Upper lobe of left lung (tissue), 6 donors: ENCODE data around the gene CCDC177. TPM values are rescaled to one million over a fixed set of nuclear protein-coding genes. Genes with fewer than 3 reads are reported as not detected.
A peak's percentile ranks its signal among the peaks of the same experiment; 100 is the strongest.
"Not testable (repeated sequence)": the region's sequence is repeated elsewhere in the genome, so short reads cannot be mapped to it uniquely, and the experiment has no call there.

ENCODE experiments used
- ATAC-seq, 2 donors: fragments of 200-7000 bp; cut with Tn5 transposase; one replicate each; pipeline ENCODE4 v1.9.1; 2022; ENCODE audit warnings: mild to moderate bottlenecking in 2 of 2, moderate library complexity in 2 of 2; ENCODE audit not compliant: low FRiP score in 2 of 2
- DNase-seq, 2 donors: peaks; one replicate each; pipeline ENCODE4 v3.0.0-alpha.2; 2019 to 2020
- H3K27ac ChIP-seq, 4 donors: fragments of 200-600 bp; sonication (generic); one replicate each; pipeline ENCODE4 v1.5.1; 2016 to 2019
- H3K27me3 ChIP-seq, 4 donors: fragments of 200-600 bp; sonication (generic); one replicate each; pipeline ENCODE4 v1.5.1; 2017 to 2019
- H3K36me3 ChIP-seq, 4 donors: fragments of 200-600 bp; sonication (generic); one replicate each; pipeline ENCODE4 v1.5.1; 2016 to 2019
- H3K4me1 ChIP-seq, 4 donors: fragments of 200-600 bp; sonication (generic); one replicate each; pipeline ENCODE4 v1.5.1; 2018 to 2019
- H3K4me3 ChIP-seq, 4 donors: fragments of 200-600 bp; sonication (generic); one replicate each; pipeline ENCODE4 v1.5.1; 2017 to 2019; ENCODE audit warnings: mild to moderate bottlenecking in 2 of 4, moderate library complexity in 1 of 4
- H3K9me3 ChIP-seq, 4 donors: fragments of 200-600 bp; sonication (generic); one replicate each; pipeline ENCODE4 v1.5.1; 2018 to 2019
- CTCF ChIP-seq, 6 experiments: fragments of 450-650 bp in 4 of 6; fragments of 200-600 bp in 2 of 6; sonication (generic) in 2 of 6; IDR thresholded peaks; one replicate each; pipeline ENCODE4 v1.5.1; 2016 to 2019; ENCODE audit warnings: antibody characterized with exemption in 6 of 6
- EP300 ChIP-seq, 4 donors: sonication (generic); formaldehyde crosslinking; IDR thresholded peaks; one replicate each; pipeline ENCODE4 v1.5.1; 2017; ENCODE audit warnings: antibody characterized with exemption in 4 of 4, control low read depth in 2 of 4
- POLR2A ChIP-seq, 4 donors: fragments of 450-650 bp; IDR thresholded peaks; one replicate each; pipeline ENCODE4 v1.5.1; 2016 to 2017; ENCODE audit warnings: antibody characterized with exemption in 4 of 4, mild to moderate bottlenecking in 2 of 4
- POLR2AphosphoS5 ChIP-seq, 2 donors: sonication (generic); formaldehyde crosslinking; IDR thresholded peaks; one replicate each; pipeline ENCODE4 v1.5.1; 2017; ENCODE audit warnings: antibody characterized with exemption in 2 of 2
- WGBS, 2 donors: methylation state at CpG; one replicate each; pipeline ENCODE4 v1.1.5; 2017 to 2018; 5-methylcytosine and 5-hydroxymethylcytosine counted together
- total RNA-seq, 6 donors: library from RNA; depleted of rRNA in 4 of 6; stranded (reverse); fragments of >200 nt in 4 of 6; gene quantifications; one replicate each; pipeline versions ENCODE4 v1.1.0 to v1.2.1, GENCODE V29; 2016 to 2021
- donor health status: DM: no; HTN: no; CAD: no; lungs with moderate emphysema.
- donor health status: DM: no; HTN: yes; CAD: no; lungs with severe emphysema.

Gene CCDC177
- total RNA-seq, 6 donors from 2014 or later, result not detected

- TF ChIP-seq CTCF (IDR thresholded peaks at IDR 0.05) (no peak), EP300 (IDR thresholded peaks at IDR 0.05) (no peak), POLR2A (IDR thresholded peaks at IDR 0.05) (no peak), POLR2AphosphoS5 (IDR thresholded peaks at IDR 0.05) (no peak)
- Histone ChIP-seq H3K4me1 (peaks cover 6 to 22% (median 15%) of the 10 kb centered on the region in 4 donors), H3K27me3 (no peaks in the 10 kb centered on the region), H3K27ac (no peak overlapping the region), H3K4me3 (no peak overlapping the region), H3K36me3 (no peaks in the 10 kb centered on the region), H3K9me3 (no peaks in the 10 kb centered on the region)
- ATAC-seq (peak in 1 of 2 donors; percentile 30), DNase-seq (no peak)
Observed at GRCh38 chr14:69605738-69606137, 31.1 kb upstream of the CCDC177 start.

- Histone ChIP-seq H3K9me3 (no peaks in the 10 kb centered on the region), H3K27ac (no peak overlapping the region), H3K36me3 (no peaks in the 10 kb centered on the region), H3K4me1 (no peaks in the 10 kb centered on the region), H3K4me3 (no peak overlapping the region), H3K27me3 (no peaks in the 10 kb centered on the region)
- no peak for TF ChIP-seq POLR2A (IDR thresholded peaks at IDR 0.05)
- no peak for TF ChIP-seq CTCF (IDR thresholded peaks at IDR 0.05)
- no peak for TF ChIP-seq EP300 (IDR thresholded peaks at IDR 0.05)
- no peak for TF ChIP-seq POLR2AphosphoS5 (IDR thresholded peaks at IDR 0.05)
- DNase-seq (no peak), ATAC-seq (no peak)
- 73 to 79% methylated on average over 2 to 3 of the region's 3 CpGs for WGBS, 2 donors
Observed at GRCh38 chr14:69600304-69600891, 25.7 kb upstream of the CCDC177 start.

- H3K4me1 ChIP-seq, H3K27me3 ChIP-seq, ATAC-seq, H3K36me3 ChIP-seq, H3K27ac ChIP-seq, H3K9me3 ChIP-seq, DNase-seq, H3K4me3 ChIP-seq: not testable (repeated sequence)
- 84 to 95% methylated on average over 5 of the region's 5 CpGs for WGBS, 2 donors
Observed at GRCh38 chr14:69599431-69599830, 24.8 kb upstream of the CCDC177 start.

- no peak overlapping the region for H3K4me3 ChIP-seq
- H3K27ac ChIP-seq, result no peak overlapping the region
- no peak for DNase-seq
- no peaks in the 10 kb centered on the region for H3K27me3 ChIP-seq
- H3K36me3 ChIP-seq, result no peaks in the 10 kb centered on the region
- no peak for ATAC-seq
- H3K9me3 ChIP-seq, result no peaks in the 10 kb centered on the region
- WGBS, 2 donors, result 87 to 95% methylated on average over 5 of the region's 5 CpGs
- no peaks in the 10 kb centered on the region for H3K4me1 ChIP-seq
- TF ChIP-seq POLR2AphosphoS5 (IDR thresholded peaks at IDR 0.05), result no peak
- no peak for TF ChIP-seq EP300 (IDR thresholded peaks at IDR 0.05)
- no peak for TF ChIP-seq CTCF (IDR thresholded peaks at IDR 0.05)
- no peak for TF ChIP-seq POLR2A (IDR thresholded peaks at IDR 0.05)
Observed at GRCh38 chr14:69595336-69595735, 20.7 kb upstream of the CCDC177 start.

DNA sequence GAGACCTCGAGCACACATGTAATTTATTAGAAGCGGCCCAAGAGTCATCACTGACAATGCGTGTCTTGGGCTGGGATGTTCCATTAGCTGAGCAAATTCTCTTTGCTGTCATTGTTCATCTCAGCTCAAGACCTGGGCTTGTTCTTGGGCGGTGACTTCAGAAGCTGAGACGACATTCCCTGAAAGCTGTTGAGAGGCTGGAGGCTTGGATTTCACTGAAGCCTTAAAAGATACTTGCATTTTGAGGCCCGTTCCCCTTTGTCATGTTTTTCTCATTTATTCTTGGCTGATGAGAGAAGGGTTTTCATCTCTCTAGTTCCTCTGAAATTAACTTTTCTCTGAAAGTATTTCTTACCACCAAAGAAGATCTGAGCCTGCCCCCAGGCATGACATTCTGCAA is 20.2 kb upstream of the CCDC177 start:
- no peaks in the 10 kb centered on the region for H3K36me3 ChIP-seq
- H3K4me1 ChIP-seq, result no peaks in the 10 kb centered on the region
- TF ChIP-seq POLR2AphosphoS5 (IDR thresholded peaks at IDR 0.05), result no peak
- TF ChIP-seq POLR2A (IDR thresholded peaks at IDR 0.05), result no peak
- no peak for TF ChIP-seq EP300 (IDR thresholded peaks at IDR 0.05)
- TF ChIP-seq CTCF (IDR thresholded peaks at IDR 0.05), result no peak
- H3K9me3 ChIP-seq, result no peaks in the 10 kb centered on the region
- WGBS, 2 donors, result 92 to 97% methylated on average over 6 of the region's 6 CpGs
- ATAC-seq (no peak), DNase-seq (no peak)
- H3K27me3 ChIP-seq, result no peaks in the 10 kb centered on the region
- H3K27ac ChIP-seq, result no peak overlapping the region
- no peak overlapping the region for H3K4me3 ChIP-seq
